NCI-H1417 (cell line): ENCODE data around the gene DDX27.

Experiments
- DNase-seq, 3 experiments: peaks; one replicate each; lab custom pipeline; 2025; lab: John Stamatoyannopoulos, UW

Gene DDX27

DNA sequence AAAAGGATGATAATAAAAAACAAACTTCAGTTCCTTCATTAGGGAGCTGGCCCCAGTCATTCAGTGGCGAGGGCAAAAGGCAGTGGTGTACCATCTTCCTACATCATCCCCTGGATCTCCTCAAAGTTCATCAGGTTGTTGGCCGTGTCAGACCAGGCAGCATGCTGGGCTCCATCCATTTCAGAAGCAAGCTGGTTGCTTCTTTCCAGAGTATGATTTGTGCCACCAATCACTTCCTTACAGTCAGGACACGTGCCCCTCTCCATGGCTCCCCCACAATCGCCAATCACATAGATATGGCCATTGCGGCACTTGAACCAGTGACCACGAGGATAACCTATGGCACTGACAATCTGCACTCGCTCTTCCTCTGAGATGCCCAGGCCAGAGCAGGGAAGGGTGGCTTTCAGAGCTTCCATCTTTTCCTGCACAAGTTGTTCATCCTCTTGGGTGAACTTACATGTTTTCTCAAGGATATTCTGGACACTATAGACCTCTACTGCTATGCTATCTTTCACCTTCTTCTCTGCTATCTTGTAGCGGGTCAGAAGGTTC lies 28.0 kb downstream of the DDX27 start:
- no peak for DNase-seq

DNA sequence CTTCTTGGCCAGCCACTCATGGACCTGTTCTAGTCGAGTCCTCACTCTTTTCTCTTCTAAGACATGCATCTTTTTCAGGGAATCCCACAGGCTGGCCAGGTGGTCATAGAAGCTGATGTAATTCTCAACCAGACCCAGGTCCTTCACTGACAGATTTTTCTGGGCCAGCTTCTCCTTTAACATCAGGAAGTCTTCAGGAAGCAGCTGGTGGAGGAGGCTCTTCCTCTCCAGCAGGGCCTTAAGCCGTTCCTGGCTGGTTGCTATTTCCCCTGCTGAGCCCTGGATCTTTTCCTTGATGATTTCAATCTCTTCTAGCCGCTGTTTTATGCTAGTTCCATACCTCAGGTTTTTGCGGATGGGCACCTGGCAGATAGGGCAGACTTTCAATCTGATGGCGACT lies 28.6 kb downstream of the DDX27 start:
- DNase-seq: no peak

DNA sequence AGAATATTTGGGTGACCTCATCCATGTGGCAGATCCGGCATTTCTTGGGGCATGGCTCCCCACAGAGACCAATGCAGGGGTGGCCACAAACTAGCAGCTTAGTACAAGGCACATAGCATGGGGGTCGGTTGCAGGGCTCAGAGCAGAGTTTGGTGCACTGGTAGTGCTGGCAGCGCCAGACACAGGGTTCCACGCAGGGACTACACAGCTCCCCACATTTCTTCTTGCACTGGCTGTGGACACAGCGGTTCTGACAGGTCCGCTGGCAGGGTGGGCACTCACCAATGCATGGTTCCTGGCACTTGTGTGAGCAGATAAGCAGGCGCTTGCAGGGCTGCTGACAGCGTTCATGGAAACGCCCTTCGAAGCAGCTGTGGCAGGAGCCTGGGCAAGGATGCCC lies 29.1 kb downstream of the DDX27 start:
- DNase-seq: no peak

DNA sequence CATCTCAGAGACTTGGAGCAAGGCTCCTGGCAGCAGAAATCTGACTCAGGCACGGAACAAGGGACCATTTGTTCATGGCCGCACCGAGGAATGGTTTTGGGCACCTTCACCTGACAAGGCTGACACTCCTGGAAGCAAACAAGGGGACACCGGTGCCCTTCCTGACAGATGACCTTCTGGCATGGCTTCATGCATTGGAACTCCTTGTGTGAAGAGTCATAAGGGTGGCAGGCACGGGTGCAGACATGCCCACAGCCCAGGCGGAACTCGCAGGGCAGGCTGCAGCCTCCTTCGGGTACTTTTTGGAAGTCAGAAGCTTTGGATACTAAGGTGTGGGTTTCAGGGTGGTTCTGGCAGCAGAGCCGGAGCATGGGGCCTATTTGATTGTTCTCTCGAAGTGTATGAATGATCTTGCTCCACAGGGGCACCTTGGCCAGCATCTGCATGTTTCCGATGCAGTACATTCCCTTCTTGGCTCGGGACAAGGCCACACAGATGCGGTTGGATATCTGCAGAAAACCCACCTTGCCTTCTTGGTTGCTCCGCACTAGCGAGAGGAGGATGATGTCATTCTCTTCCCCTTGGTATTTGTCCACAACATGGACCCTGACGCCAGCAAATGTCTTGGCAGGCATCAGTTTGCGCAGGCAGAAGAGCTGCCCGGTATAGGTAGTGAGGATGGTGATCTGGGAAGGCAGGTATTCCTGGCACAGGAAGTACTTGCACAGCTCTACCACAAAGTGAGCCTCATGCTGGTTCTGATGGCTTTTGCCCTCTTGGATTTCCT lies 29.9 kb downstream of the DDX27 start:
- DNase-seq: no peak

DNA sequence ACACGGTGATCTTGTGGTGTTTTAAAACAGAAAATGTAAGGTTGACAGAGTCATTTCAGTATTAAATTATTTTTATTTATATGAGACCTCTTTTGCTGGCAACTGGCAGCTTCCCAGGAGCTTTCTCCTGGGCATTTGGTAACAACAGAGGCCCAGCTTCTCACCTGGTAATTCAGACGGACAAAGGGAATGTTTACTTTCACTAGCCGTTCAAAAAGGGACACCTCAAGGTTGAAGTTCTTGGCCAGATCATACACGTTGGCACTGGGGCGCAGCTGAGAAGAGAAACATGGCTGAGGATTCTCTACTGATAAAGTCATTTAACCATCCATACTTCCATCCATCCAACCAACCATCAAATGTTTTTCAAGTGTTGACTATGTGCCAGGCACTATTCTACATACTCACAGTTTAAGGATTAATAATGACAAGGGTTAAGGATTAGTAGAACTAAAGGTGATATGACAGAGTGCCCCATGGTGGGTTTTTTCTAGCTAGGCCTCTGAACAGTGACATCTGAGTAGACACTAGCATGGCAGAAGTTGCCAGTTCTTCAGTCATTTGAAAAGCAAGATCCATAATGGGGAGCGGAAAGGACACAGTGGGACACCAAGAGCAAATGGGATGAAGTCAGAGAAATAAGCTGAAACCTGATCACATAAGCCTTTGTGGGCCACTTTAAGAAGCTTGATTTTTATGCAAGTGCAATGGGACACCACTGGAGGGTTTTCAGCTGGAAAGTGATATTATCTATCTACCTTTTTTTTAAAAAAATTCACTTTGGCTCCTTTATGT lies 33.5 kb downstream of the DDX27 start:
- no peak for DNase-seq

DNA sequence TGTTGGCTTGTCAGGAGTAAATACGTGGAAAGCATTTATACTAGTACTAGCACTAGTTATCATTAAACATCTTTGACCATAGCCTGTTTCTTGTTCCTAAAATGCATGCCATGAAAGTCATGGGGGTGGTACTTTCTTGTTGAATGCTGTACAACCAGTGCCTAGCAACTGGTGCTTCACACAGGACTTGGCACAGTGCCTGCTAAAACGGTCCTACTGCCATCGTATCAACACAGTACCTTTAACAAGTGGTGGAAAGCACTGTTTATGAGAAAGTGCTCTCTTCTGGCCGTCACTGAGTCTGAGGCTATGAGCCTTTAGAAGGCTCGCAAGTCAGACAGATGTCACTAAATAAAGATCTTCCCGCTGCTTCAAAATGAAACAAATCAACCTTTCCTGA lies 37.0 kb downstream of the DDX27 start:
- DNase-seq: no peak

DNA sequence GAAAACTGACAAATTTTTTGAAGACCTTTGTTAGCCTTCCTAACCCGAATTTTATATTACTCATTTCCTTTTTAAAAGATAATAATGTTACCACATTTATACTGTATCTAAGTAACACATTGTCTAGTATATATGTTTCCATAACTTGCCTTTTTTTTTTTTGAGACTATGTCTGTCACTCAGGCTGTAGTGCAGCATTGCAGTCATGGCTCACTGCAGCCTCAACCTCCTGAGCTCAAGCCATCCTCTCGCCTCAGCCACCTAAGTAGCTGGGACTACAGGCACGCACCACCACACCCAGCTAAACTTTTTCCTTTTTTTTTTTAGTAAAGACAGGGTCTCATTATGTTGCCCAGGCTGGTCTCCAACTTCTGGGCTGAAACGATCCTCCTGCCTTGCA lies 40.1 kb downstream of the DDX27 start:
- DNase-seq: no peak

DNA sequence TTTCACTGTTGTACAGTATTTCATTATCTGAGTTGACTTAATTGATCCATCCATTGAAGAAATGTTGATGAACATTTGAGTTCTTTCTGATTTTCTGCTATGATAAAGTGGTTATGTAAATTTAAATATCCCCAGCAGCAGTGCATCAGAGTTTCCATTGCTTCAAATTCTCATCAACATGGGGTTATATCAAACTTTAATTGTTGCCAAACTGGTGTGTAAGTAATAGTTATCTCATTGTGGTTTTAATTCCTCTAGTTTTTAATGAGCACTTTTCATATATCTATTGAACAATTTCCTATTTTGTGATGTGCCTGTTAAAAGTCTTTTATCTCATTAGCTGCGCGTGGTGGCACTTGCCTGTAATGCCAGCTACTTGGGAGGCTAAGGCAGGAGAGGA lies 40.6 kb downstream of the DDX27 start:
- no peak for DNase-seq

DNA sequence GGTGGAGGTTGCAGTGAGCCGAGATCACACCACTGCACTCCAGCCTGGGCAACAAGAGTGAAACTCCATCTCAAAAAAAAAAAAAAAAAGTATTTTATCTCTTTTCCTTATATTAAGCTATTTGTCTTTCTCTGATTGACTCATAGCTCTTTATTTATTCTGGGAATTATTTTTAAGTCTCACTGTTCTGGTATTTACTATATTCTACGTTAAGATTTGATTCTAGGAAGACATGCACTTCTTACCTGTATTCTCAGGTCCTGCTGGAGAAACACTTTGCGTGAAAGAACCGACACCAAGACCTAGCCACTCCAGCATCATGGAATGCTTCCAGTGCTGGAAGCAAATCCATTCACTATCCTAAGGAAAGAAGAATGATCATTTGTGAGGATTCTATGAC lies 41.0 kb downstream of the DDX27 start:
- DNase-seq: no peak

DNA sequence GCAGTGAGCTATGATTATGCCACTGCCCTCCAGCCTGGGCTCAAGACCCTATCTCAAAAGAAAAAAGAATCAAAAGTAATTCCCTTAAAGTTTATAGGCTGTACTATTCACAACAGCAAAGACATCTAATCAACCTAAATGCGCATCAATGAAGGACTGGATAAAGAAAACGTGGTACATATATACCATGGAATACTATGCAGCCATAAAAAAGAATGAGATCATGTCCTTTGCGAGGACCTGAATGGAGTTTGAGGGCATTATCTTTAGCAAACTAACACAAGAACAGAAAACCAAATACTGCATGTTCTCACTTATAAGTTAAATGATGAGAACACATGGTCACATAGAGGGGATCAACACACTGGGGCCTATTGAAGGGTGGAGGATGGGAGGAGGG lies 42.0 kb downstream of the DDX27 start:
- DNase-seq: no peak

DNA sequence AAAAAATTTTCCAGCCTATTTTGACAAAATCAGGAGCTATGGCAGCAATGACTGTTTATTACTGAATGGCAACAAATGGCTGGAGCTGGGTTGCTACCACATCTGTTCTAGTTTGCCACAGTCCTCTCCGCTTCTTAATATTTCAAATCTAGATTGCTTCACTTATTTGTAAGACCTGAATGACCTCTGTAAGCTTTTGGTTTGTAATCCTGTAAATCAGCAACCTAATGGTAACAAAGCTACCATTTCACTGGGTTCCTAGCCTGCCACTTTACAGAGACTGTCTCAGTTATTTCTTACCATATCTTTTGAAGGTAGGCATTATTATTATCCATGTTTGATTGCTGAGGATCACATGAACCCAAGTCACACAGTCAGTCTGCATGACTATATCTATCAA lies 43.2 kb downstream of the DDX27 start:
- no peak for DNase-seq

DNA sequence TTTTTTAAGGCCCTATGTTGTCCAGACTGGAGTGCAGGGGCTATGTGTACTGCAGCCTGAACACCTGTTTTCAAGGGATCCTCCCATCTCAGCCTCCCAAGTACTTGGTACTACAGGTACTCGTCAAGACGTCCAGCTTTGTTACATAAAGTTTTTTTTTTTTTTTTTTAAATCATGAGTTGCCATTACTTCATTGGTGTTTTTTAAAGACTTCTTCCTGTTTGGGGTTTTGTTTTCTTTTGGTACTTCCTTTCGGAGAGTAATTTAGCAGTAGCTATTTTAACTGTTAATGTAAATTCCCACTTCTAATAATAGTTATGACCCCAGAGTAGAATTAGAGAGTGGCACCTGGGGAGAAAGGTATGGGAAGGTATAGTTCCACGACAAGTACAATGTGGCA lies 48.1 kb downstream of the DDX27 start:
- DNase-seq: no peak

DNA sequence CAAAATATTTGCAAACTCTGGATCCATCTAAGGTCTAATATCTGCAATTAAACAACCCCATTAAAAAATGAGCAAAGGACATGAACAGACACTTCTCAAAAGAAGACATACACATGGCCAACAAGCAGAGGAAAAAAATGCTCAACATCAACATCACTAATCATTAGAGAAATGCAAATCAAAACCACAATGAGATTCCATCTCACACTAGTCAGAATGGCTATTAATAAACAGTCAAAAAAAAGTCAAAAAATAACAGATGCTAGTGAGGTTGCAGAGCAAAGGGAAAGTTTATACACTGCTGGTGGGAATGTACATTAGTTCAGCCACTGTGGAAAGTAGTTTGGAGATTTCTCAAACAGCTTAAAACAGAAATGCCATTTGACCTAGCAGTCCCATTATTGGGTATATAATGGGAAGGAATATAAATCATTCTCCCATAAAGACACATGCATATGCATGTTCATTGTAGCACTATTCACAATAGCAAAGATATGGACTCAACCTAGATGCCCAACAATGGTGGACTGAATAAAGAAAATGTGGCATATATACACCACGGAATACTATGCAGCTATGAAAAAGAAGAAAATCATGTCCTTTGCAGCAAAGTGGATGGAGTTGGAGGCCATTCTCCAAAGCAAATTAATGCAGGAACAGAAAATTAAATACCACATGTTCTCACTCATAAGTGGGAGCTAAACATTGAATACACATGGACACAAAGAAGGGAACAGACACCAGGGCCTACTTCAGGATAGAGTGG lies 49.6 kb downstream of the DDX27 start:
- DNase-seq: no peak

DNA sequence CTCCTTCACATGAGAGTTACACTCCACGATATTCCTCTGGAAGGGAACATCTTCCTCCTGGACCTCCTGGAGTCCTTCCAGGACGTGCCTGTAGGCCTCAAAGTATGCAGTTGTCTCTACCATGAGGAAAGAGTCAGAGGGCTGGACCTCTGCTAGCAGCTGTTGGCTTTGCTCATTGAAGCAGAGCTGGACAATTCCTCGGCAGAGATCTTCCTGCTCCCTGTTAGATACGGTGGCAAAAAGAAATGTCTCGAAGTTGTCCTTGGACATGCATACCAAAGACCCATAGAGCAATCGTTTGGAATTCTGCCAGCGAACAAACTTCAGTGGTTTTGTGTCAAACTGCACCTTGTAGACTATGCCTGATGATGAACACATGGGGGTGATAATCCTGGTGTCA lies 51.0 kb downstream of the DDX27 start:
- no peak for DNase-seq

DNA sequence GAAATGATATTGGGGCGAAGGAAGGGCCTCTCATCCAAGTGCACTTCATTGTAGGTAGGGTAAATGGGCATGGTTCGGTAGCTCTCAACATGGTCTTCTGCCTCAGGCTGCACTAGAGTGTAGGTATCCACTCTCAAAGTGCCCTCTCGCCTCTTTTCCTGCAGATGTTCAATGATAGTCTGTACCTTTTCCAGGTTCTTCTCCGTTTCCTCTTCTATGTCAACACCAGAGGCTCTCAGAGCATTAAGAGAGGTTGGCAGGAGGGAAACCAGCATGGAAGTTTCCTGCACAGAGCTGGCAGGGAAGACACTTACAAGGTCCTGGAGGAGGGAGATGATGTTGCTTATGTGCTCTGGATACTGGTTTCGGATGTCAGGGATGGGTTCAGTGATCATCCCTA lies 51.5 kb downstream of the DDX27 start:
- DNase-seq: no peak

DNA sequence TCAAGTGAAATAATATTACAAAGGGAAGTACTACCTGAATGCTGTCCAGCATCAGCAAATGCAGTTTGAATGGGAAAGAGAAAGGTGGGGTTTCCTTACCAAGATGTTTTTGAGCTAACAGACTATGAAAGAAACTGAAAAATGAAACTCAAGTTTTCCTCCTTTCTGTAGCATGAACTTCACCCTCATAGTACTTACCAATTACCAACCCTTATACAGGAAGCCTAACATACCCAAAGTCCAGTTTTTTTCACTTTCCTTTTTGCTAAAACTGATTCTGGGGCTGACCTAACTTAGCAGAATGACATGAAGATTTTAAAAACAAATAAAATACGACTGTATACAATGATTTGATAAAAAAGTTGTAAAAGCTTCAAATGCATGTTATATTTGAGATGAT lies 53.4 kb downstream of the DDX27 start:
- no peak for DNase-seq

DNA sequence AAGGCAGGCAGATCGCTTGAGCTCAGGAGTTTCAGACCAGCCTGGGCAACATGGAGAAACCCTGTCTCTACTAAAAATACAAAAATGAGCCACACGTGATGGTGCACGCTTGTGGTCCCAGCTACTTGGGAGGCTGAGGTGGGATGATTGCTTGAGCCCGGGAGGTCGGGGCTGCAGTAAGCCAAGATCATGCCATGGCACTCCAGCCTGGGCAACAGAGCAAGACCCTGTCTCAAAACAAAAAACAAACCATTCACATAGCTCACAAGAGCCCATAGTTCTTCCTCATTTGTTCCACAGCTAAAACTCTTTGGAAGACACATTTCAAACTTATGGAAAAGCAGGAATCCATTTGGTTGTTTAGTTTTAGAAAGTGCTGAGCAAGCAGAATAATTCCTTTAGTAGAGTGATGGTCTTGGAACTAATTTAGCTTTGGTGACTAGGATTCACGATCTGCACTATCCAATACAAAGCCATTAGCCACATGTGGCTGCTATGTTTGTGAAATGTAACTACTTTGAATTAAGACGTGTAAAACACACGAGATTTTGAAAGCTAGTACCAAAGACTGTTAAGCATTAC lies 54.6 kb downstream of the DDX27 start:
- no peak for DNase-seq

DNA sequence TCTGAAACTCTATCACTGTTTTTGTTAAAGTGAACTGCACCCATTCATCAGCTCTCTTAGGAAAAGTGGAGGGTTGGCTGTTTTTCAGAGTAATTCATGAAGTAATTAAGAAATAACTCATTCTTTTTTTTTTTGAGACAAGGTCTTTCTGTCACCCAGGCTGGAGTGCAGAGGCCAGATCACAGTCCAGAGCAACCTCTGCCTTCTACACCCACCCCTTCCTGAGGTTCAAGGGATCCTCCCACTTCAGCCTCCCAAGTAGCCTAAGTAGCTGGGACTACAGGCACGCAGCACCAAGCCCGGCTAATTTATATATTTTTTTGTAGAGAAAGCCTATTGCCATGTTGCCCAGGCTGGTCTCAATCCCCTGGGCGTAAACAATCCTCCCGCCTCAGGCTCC lies 56.0 kb downstream of the DDX27 start:
- no peak for DNase-seq

DNA sequence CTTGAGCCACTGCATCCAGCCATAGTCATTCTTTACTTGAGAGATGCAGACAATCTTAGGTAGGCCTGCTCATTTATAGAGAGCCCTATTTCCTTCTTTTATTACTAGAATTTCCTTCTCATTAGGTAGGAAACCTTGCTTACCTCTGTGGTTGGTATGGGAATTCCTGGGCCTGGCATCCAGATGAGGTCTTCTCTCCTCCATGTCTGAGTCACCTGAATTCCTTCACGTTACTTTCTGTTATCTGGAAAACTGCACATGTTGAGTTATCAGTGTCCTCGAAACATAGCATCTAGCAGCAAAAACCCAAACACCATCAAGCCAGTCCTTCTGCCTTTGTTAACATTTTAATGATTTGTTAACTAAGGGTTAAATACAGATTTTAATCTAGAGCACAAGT lies 56.4 kb downstream of the DDX27 start:
- no peak for DNase-seq

DNA sequence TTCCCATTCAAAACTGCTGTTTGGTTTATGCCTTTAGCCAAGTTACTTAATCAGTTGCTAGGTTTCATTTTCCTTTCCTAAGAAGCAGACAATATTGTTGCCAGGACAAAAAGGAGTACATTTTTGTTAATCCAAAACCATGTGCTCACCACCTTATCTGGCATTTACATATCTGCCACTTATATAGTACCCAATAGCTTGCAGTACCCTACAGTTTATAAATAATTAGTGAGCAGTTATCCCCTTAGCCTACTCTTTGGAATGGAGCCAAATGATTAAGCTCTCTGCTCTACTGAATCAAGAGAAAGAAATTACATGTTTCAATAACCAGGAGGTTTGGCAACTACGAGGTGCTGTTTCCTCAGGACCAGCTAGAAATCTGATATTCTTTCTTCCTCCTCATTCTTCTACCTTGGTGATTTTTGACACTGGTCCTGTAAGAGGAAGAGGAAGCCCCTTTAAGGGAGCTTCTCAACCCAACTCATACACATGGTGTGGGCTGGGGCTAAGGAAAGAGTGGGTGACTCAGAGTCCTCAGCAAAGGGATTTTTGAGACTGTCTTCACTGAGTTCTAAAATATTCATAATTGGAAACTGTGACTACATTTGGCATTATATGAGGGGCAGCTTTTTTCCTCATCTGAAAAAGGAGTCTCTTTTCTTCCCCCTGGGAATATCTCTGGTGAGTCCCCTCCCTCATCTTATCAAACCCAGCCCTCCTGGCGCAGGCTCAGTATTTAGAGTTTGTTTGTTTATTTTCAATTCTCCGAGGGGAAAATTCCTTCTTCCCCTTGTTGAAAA lies 57.1 kb downstream of the DDX27 start:
- DNase-seq: peak in 2 of 3 experiments; percentile 51 to 89
